Activated CD4-positive, alpha-beta T cell treated with anti-CD3 and anti-CD28 coated beads, Interleukin-2, amount 10 ng/mL, durations not matched to agents 7 days and 5 days (primary cell): ENCODE results near the gene CDH26. TPM values are rescaled to one million over a fixed set of nuclear protein-coding genes. Genes with fewer than 3 reads are reported as not detected.

Source experiments
- CTCF ChIA-PET: fragments of 350-600 bp; sonication (Branson Sonifier 250); formaldehyde crosslinking; loops from one replicate; lab custom pipeline; 2021; ENCODE audit warnings: antibody characterized with exemption; lab: Charles Lee
- POLR2A ChIA-PET: fragments of 350-600 bp; sonication (Branson Sonifier 250); formaldehyde crosslinking; loops from one replicate; lab custom pipeline; 2021; ENCODE audit warnings: antibody characterized with exemption; lab: Charles Lee
- DNase-seq: peaks from one replicate; pipeline ENCODE4 v3.0.0-alpha.2; 2020
- H3K27ac Mint-ChIP-seq: one replicate; pipeline ENCODE4 v1.8.0; 2021; ENCODE audit warnings: mild to moderate bottlenecking, moderate library complexity, mixed read lengths
- H3K27me3 Mint-ChIP-seq: one replicate; pipeline ENCODE4 v1.8.0; 2021; ENCODE audit warnings: mixed read lengths
- H3K36me3 Mint-ChIP-seq: one replicate; pipeline ENCODE4 v1.8.0; 2021; ENCODE audit warnings: low read depth, mixed read lengths
- H3K4me1 Mint-ChIP-seq: one replicate; pipeline ENCODE4 v1.8.0; 2021; ENCODE audit warnings: mixed read lengths
- H3K4me3 Mint-ChIP-seq: one replicate; pipeline ENCODE4 v1.8.0; 2021; ENCODE audit warnings: mild to moderate bottlenecking, moderate library complexity, mixed read lengths
- H3K9me3 Mint-ChIP-seq: one replicate; pipeline ENCODE4 v1.8.0; 2021; ENCODE audit warnings: mixed read lengths
- total RNA-seq, 2 experiments: library from RNA; stranded (reverse); gene quantifications; one replicate each; pipeline ENCODE4 v1.2.3, GENCODE V29; 2021

Gene CDH26
- under 1 TPM; 0.40 to 0.47 TPM for total RNA-seq

GRCh38 chr20:59958123-59958522 is at the start of gene CDH26:
Gene CDH26, plus strand, starts transcription at chr20:59958423. Its CDS starts 304 bp downstream, at chr20:59958727.
- ChIA-PET POLR2A (no interaction called here), CTCF (interaction anchor here (1.4 to 1.9 kb wide), 3 partner anchors 8 to 99 kb away, joined by 3 to 5 read pairs (median 4); no protein-coding TSS in a partner anchor)
- Mint-ChIP-seq H3K4me3 (no peak within 1 kb of the TSS), H3K27me3 (no peaks in the 10 kb centered on the region), H3K36me3 (no peaks in the 10 kb centered on the region), H3K4me1 (no peaks in the 10 kb centered on the region), H3K27ac (no peak within 1 kb of the TSS), H3K9me3 (no peaks in the 10 kb centered on the region)
- DNase-seq = no peak

GRCh38 chr20:59908855-59909254 is 49.4 kb upstream of the CDH26 start:
- no peak overlapping the region for H3K27ac Mint-ChIP-seq
- DNase-seq = no peak
- no peaks in the 10 kb centered on the region for H3K36me3 Mint-ChIP-seq
- CTCF ChIA-PET = interaction anchor here (3.7 kb wide), 1 partner anchor 25 kb away, joined by 8 read pairs; the partner anchor contains the start of gene SYCP2
- no peaks in the 10 kb centered on the region for H3K4me1 Mint-ChIP-seq
- no peaks in the 10 kb centered on the region for H3K9me3 Mint-ChIP-seq
- POLR2A ChIA-PET = no interaction called here
- H3K27me3 Mint-ChIP-seq = peaks cover 3% of the 10 kb centered on the region
- H3K4me3 Mint-ChIP-seq = no peak overlapping the region

GRCh38 chr20:59911041-59911440 is 47.2 kb upstream of the CDH26 start:
- no peaks in the 10 kb centered on the region for H3K36me3 Mint-ChIP-seq
- H3K4me1 Mint-ChIP-seq = no peaks in the 10 kb centered on the region
- ChIA-PET POLR2A (no interaction called here), CTCF (interaction anchor here (3.7 kb wide), 1 partner anchor 23 kb away, joined by 8 read pairs; the partner anchor contains the start of gene SYCP2)
- H3K4me3 Mint-ChIP-seq = no peak overlapping the region
- H3K27me3 Mint-ChIP-seq = peaks cover 3% of the 10 kb centered on the region
- H3K9me3 Mint-ChIP-seq = no peaks in the 10 kb centered on the region
- no peak overlapping the region for H3K27ac Mint-ChIP-seq
- no peak for DNase-seq

- DNase-seq = no peak
- Mint-ChIP-seq H3K27me3 (no peaks in the 10 kb centered on the region), H3K4me1 (no peaks in the 10 kb centered on the region), H3K27ac (no peak overlapping the region), H3K9me3 (no peaks in the 10 kb centered on the region), H3K4me3 (no peak overlapping the region), H3K36me3 (no peaks in the 10 kb centered on the region)
- ChIA-PET CTCF (no interaction called here), POLR2A (no interaction called here)
Observed at GRCh38 chr20:59912609-59913008, 45.6 kb upstream of the CDH26 start.

GRCh38 chr20:59920944-59921343 is 37.3 kb upstream of the CDH26 start:
- DNase-seq = no peak
- no peak overlapping the region for H3K27ac Mint-ChIP-seq
- no peaks in the 10 kb centered on the region for H3K9me3 Mint-ChIP-seq
- H3K4me3 Mint-ChIP-seq = no peak overlapping the region
- ChIA-PET CTCF (no interaction called here), POLR2A (interaction anchor here (0.5 kb wide), 1 partner anchor 208 kb away, joined by 5 read pairs; no protein-coding TSS in a partner anchor)
- no peaks in the 10 kb centered on the region for H3K36me3 Mint-ChIP-seq
- H3K27me3 Mint-ChIP-seq = peaks cover 18% of the 10 kb centered on the region
- no peaks in the 10 kb centered on the region for H3K4me1 Mint-ChIP-seq

- H3K4me3 Mint-ChIP-seq = no peak overlapping the region
- CTCF ChIA-PET = no interaction called here
- POLR2A ChIA-PET = no interaction called here
- H3K27me3 Mint-ChIP-seq = peaks cover 22% of the 10 kb centered on the region
- DNase-seq = no peak
- no peaks in the 10 kb centered on the region for H3K9me3 Mint-ChIP-seq
- H3K4me1 Mint-ChIP-seq = no peaks in the 10 kb centered on the region
- no peaks in the 10 kb centered on the region for H3K36me3 Mint-ChIP-seq
- no peak overlapping the region for H3K27ac Mint-ChIP-seq
Observed at GRCh38 chr20:59923514-59923913, 34.7 kb upstream of the CDH26 start.

- CTCF ChIA-PET = interaction anchor here (0.8 kb wide), 1 partner anchor 9 kb away, joined by 3 read pairs; no protein-coding TSS in a partner anchor
- POLR2A ChIA-PET = no interaction called here
- Mint-ChIP-seq H3K9me3 (no peaks in the 10 kb centered on the region), H3K27me3 (peaks cover 25% of the 10 kb centered on the region), H3K4me3 (no peak overlapping the region), H3K27ac (no peak overlapping the region), H3K36me3 (no peaks in the 10 kb centered on the region), H3K4me1 (no peaks in the 10 kb centered on the region)
- DNase-seq = no peak
Observed at GRCh38 chr20:59925359-59925758, 32.9 kb upstream of the CDH26 start.

GRCh38 chr20:59925899-59926298 is 32.3 kb upstream of the CDH26 start:
- peaks cover 25% of the 10 kb centered on the region for H3K27me3 Mint-ChIP-seq
- H3K27ac Mint-ChIP-seq = no peak overlapping the region
- no peaks in the 10 kb centered on the region for H3K9me3 Mint-ChIP-seq
- no peaks in the 10 kb centered on the region for H3K36me3 Mint-ChIP-seq
- DNase-seq = no peak
- CTCF ChIA-PET = interaction anchor here (0.8 kb wide), 1 partner anchor 8 kb away, joined by 3 read pairs; no protein-coding TSS in a partner anchor
- POLR2A ChIA-PET = no interaction called here
- no peak overlapping the region for H3K4me3 Mint-ChIP-seq
- H3K4me1 Mint-ChIP-seq = no peaks in the 10 kb centered on the region

GRCh38 chr20:59931511-59932312 is 26.5 kb upstream of the CDH26 start:
- CTCF ChIA-PET = interaction anchor here (1.3 kb wide), 1 partner anchor 9 kb away, joined by 4 read pairs; the partner anchor contains the start of genes FAM217B and PPP1R3D
- no peak for DNase-seq
- POLR2A ChIA-PET = no interaction called here
- Mint-ChIP-seq H3K27me3 (peaks cover 10% of the 10 kb centered on the region), H3K4me1 (peaks cover 22% of the 10 kb centered on the region), H3K4me3 (peak overlapping the region; percentile 56), H3K9me3 (no peaks in the 10 kb centered on the region), H3K27ac (peak overlapping the region; percentile 72), H3K36me3 (no peaks in the 10 kb centered on the region)

GRCh38 chr20:59932616-59933295 is 25.5 kb upstream of the CDH26 start:
- CTCF ChIA-PET = interaction anchor here (1.3 kb wide), 1 partner anchor 8 kb away, joined by 4 read pairs; the partner anchor contains the start of genes FAM217B and PPP1R3D
- Mint-ChIP-seq H3K4me3 (peak overlapping the region; percentile 50), H3K4me1 (peaks cover 28% of the 10 kb centered on the region), H3K27ac (peak overlapping the region; percentile 41), H3K36me3 (no peaks in the 10 kb centered on the region), H3K9me3 (no peaks in the 10 kb centered on the region), H3K27me3 (peaks cover 8% of the 10 kb centered on the region)
- POLR2A ChIA-PET = no interaction called here
- DNase-seq = no peak

- H3K4me3 Mint-ChIP-seq = peak within 1 kb of the TSS; percentile 71
- no peaks in the 10 kb centered on the region for H3K9me3 Mint-ChIP-seq
- peaks cover 6% of the 10 kb centered on the region for H3K36me3 Mint-ChIP-seq
- peaks cover 33% of the 10 kb centered on the region for H3K4me1 Mint-ChIP-seq
- POLR2A ChIA-PET = no interaction called here
- H3K27me3 Mint-ChIP-seq = peaks cover 5% of the 10 kb centered on the region
- CTCF ChIA-PET = interaction anchor here (0.6 to 2.1 kb wide), 9 partner anchors 7 to 67 kb away, joined by 3 to 9 read pairs (median 5); no protein-coding TSS in a partner anchor
- peak within 1 kb of the TSS; percentile 80 for H3K27ac Mint-ChIP-seq
- DNase-seq = peak; percentile 56
Observed at GRCh38 chr20:59933296-59933848, 24.9 kb upstream of the CDH26 start, which contains the start of gene SYCP2. Gene SYCP2, minus strand, starts transcription at chr20:59933637. Its CDS starts 11,224 bp downstream, at chr20:59922413.

GRCh38 chr20:59933849-59934585 is 24.2 kb upstream of the CDH26 start:
- Mint-ChIP-seq H3K36me3 (peaks cover 11% of the 10 kb centered on the region), H3K4me1 (peaks cover 40% of the 10 kb centered on the region), H3K9me3 (no peaks in the 10 kb centered on the region), H3K4me3 (peak overlapping the region; percentile 71), H3K27ac (peak overlapping the region; percentile 80), H3K27me3 (peaks cover 3% of the 10 kb centered on the region)
- ChIA-PET POLR2A (no interaction called here), CTCF (interaction anchor here (0.6 to 2.1 kb wide), 10 partner anchors 8 to 67 kb away, joined by 3 to 9 read pairs (median 5); no protein-coding TSS in a partner anchor)
- peak; percentile 75 for DNase-seq
